GM23338 (cell line): ENCODE results near the gene CCL14. TPM values are rescaled to one million over a fixed set of nuclear protein-coding genes. Genes with fewer than 3 reads are reported as not detected.

Experiments
- ATAC-seq: fragments of 200-7000 bp; cut with Tn5 transposase; 3 replicates; pipeline ENCODE4 v1.9.1; 2020
- DNase-seq: peaks from one replicate; pipeline ENCODE4 v3.0.0-alpha.2; 2015; ENCODE audit warnings: low spot score
- H2AFZ ChIP-seq: fragments of 200-600 bp; sonication (generic); 2 replicates; pipeline ENCODE4 v1.8.0; 2016; ENCODE audit warnings: antibody characterized with exemption, mild to moderate bottlenecking, moderate library complexity
- H3F3A ChIP-seq: fragments of 200-600 bp; sonication (generic); replicated peaks from 2 replicates; pipeline ENCODE4 v1.8.0; 2017; ENCODE audit warnings: antibody characterized with exemption, mixed run types, low read depth
- H3K27ac ChIP-seq: fragments of 200-600 bp; sonication (generic); 2 replicates; pipeline ENCODE4 v1.6.1; 2016; ENCODE audit warnings: low read depth
- H3K27me3 ChIP-seq: fragments of 200-600 bp; sonication (generic); 2 replicates; pipeline ENCODE4 v1.8.0; 2016; ENCODE audit warnings: mild to moderate bottlenecking, mixed run types, moderate library complexity; ENCODE audit not compliant: insufficient read depth
- H3K36me3 ChIP-seq: fragments of 200-600 bp; sonication (generic); 2 replicates; pipeline ENCODE4 v1.8.0; 2016; ENCODE audit warnings: mild to moderate bottlenecking; ENCODE audit not compliant: insufficient read depth
- H3K4me1 ChIP-seq: fragments of 200-600 bp; sonication (generic); 2 replicates; pipeline ENCODE4 v1.8.0; 2016; ENCODE audit warnings: mild to moderate bottlenecking, moderate library complexity; ENCODE audit not compliant: insufficient read depth
- H3K4me2 ChIP-seq: fragments of 200-600 bp; sonication (generic); 2 replicates; pipeline ENCODE4 v1.7.1; 2017; ENCODE audit warnings: mixed run types
- H3K4me3 ChIP-seq: fragments of 200-600 bp; sonication (generic); 2 replicates; pipeline ENCODE4 v1.6.1; 2016; ENCODE audit warnings: mixed run types
- H3K79me2 ChIP-seq: fragments of 200-600 bp; sonication (generic); replicated peaks from 2 replicates; pipeline ENCODE4 v1.8.0; 2017; ENCODE audit warnings: mild to moderate bottlenecking; ENCODE audit not compliant: insufficient read depth
- H3K9me2 ChIP-seq: fragments of 200-600 bp; sonication (generic); 2 replicates; pipeline ENCODE4 v1.8.0; 2017; ENCODE audit not compliant: insufficient read depth
- H4K20me1 ChIP-seq: fragments of 200-600 bp; sonication (generic); replicated peaks from 2 replicates; pipeline ENCODE4 v1.8.0; 2017; ENCODE audit warnings: mild to moderate bottlenecking; ENCODE audit not compliant: insufficient read depth
- H3K27ac Mint-ChIP-seq: 2 replicates; pipeline ENCODE4 v1.8.0; 2020; ENCODE audit warnings: inconsistent platforms, mild to moderate bottlenecking, moderate library complexity, mixed read lengths
- H3K27me3 Mint-ChIP-seq: 3 replicates; pipeline ENCODE4 v1.8.0; 2022; ENCODE audit warnings: low read depth, mild to moderate bottlenecking, moderate library complexity, mixed read lengths, inconsistent platforms; ENCODE audit not compliant: insufficient read depth, poor library complexity
- H3K36me3 Mint-ChIP-seq: 3 replicates; pipeline ENCODE4 v1.8.0; 2021; ENCODE audit warnings: low read depth, mild to moderate bottlenecking, inconsistent platforms, moderate library complexity, mixed read lengths
- H3K4me1 Mint-ChIP-seq: 3 replicates; pipeline ENCODE4 v1.8.0; 2020; ENCODE audit warnings: mild to moderate bottlenecking, inconsistent platforms, mixed read lengths
- H3K4me3 Mint-ChIP-seq: 3 replicates; pipeline ENCODE4 v1.8.0; 2021; ENCODE audit warnings: moderate library complexity, mild to moderate bottlenecking, inconsistent platforms, mixed read lengths
- H3K9me3 Mint-ChIP-seq: 3 replicates; pipeline ENCODE4 v1.8.0; 2020; ENCODE audit warnings: moderate library complexity, mild to moderate bottlenecking, inconsistent platforms, mixed read lengths
- CREB1 ChIP-seq: fragments of 250-450 bp; sonication (Bioruptor Pico); IDR thresholded peaks from 2 replicates; pipeline ENCODE4 v1.5.0; 2020; ENCODE audit warnings: low read depth, mild to moderate bottlenecking, moderate library complexity
- CTCF ChIP-seq, 2 experiments: fragments of 200-600 bp in 1 of 2; sonication (generic) in 1 of 2; conservative IDR thresholded peaks; 2 replicates each; pipeline versions ENCODE4 v1.5.1 to v1.6.1; 2016 to 2017; ENCODE audit warnings: antibody characterized with exemption in 2 of 2, low read depth in 2 of 2, mild to moderate bottlenecking in 2 of 2, moderate library complexity in 1 of 2
- ETS1 ChIP-seq: IDR thresholded peaks from 2 replicates; pipeline ENCODE4 v1.6.1; 2016; ENCODE audit warnings: antibody characterized with exemption
- EZH2 ChIP-seq: fragments of 200-600 bp; sonication (generic); IDR thresholded peaks from one replicate; pipeline ENCODE4 v1.8.0; 2017; ENCODE audit warnings: antibody characterized with exemption, mild to moderate bottlenecking, low read depth; ENCODE audit not compliant: unreplicated experiment
- EZH2phosphoT487 ChIP-seq: fragments of 200-600 bp; sonication (generic); IDR thresholded peaks from one replicate; pipeline ENCODE4 v1.8.1; 2018; ENCODE audit warnings: antibody characterized with exemption; ENCODE audit not compliant: unreplicated experiment
- NANOG ChIP-seq: IDR thresholded peaks from 2 replicates; pipeline ENCODE4 v1.6.1; 2016; ENCODE audit warnings: antibody characterized with exemption, borderline replicate concordance
- REST ChIP-seq: IDR thresholded peaks from one replicate; pipeline ENCODE4 v1.6.1; 2018; ENCODE audit warnings: antibody characterized with exemption; ENCODE audit not compliant: unreplicated experiment
- STAT1 ChIP-seq: IDR thresholded peaks from one replicate; pipeline ENCODE4 v1.6.1; 2016; ENCODE audit warnings: antibody characterized with exemption; ENCODE audit not compliant: unreplicated experiment
- ZNF114 ChIP-seq: fragments of 250-450 bp; sonication (Bioruptor Pico); IDR thresholded peaks from 2 replicates; pipeline ENCODE4 v1.5.0; 2020; ENCODE audit warnings: mild to moderate bottlenecking, moderate library complexity
- ZNF331 ChIP-seq: fragments of 250-450 bp; sonication (Bioruptor Pico); IDR thresholded peaks from 2 replicates; pipeline ENCODE4 v1.5.0; 2020; ENCODE audit warnings: low read depth, mild to moderate bottlenecking, moderate library complexity
- ZNF462 ChIP-seq: fragments of 250-450 bp; sonication (Bioruptor Pico); IDR thresholded peaks from 2 replicates; pipeline ENCODE4 v1.5.0; 2020; ENCODE audit warnings: mild to moderate bottlenecking, moderate library complexity
- polyA plus RNA-seq: library from polyadenylated mRNA; unstranded; fragments of >200 nt; fragmentation: Nextera tagmentation; extraction: Ambion mirVana; gene quantifications from 2 replicates; pipeline ENCODE4 v1.2.1, GENCODE V29; 2016
- total RNA-seq: library from RNA; depleted of rRNA; stranded (reverse); fragments of >200 nt; shearing (Covaris generic); gene quantifications from 2 replicates; pipeline ENCODE4 v1.2.3, GENCODE V29; 2014

The CCL14 gene
- total and polyA plus RNA-seq, 2 experiments from 2014 or later = not detected

GRCh38 chr17:35953720-35954119, 32.8 kb downstream of the CCL14 start:
- no peaks in the 10 kb centered on the region for H3F3A ChIP-seq
- H3K79me2 ChIP-seq = no peaks in the 10 kb centered on the region
- Mint-ChIP-seq H3K4me1 (peaks cover 12% of the 10 kb centered on the region; the same call in 2 of the 3 replicates), H3K27ac (no peak overlapping the region), H3K27me3 (peaks cover 3% of the 10 kb centered on the region), H3K4me3 (no peak overlapping the region), H3K9me3 (no peaks in the 10 kb centered on the region), H3K36me3 (no peaks in the 10 kb centered on the region)
- H3K4me3 ChIP-seq = no peak overlapping the region
- H4K20me1 ChIP-seq = no peaks in the 10 kb centered on the region
- peak; percentile 48; the same call in 2 of the 3 replicates for ATAC-seq
- peaks cover 9% of the 10 kb centered on the region; the same call in 1 of the 2 replicates for H3K9me2 ChIP-seq
- TF ChIP-seq ETS1 (no peak), ZNF331 (CRISPR knock-in tag) (no peak), STAT1 (no peak), EZH2phosphoT487 (no peak), CTCF (conservative IDR thresholded peaks at IDR 0.05; ENCODE audit: low read depth in 2 of 2) (no peak), REST (no peak), ZNF114 (no peak), NANOG (no peak), ZNF462 (CRISPR knock-in tag) (no peak), CREB1 (CRISPR knock-in tag) (no peak), EZH2 (no peak)
- peaks cover 11% of the 10 kb centered on the region for H3K4me1 ChIP-seq
- no peaks in the 10 kb centered on the region for H3K27me3 ChIP-seq
- DNase-seq = peak; percentile 47
- no peaks in the 10 kb centered on the region for H3K36me3 ChIP-seq
- peak overlapping the region; percentile 99 for H2AFZ ChIP-seq
- H3K4me2 ChIP-seq = 0 out of 2 replicates have a peak overlapping the region, but pooled peaks have one; percentile 36
- no peak overlapping the region for H3K27ac ChIP-seq
